Measurements from ENCODE around the gene SNX18. TPM values are rescaled to one million over a fixed set of nuclear protein-coding genes. Genes with fewer than 3 reads are reported as not detected.

The SNX18 gene
- total RNA-seq, 4 donors from 2014 or later: 26.3 to 36.3 (median 30.6) TPM

DNA sequence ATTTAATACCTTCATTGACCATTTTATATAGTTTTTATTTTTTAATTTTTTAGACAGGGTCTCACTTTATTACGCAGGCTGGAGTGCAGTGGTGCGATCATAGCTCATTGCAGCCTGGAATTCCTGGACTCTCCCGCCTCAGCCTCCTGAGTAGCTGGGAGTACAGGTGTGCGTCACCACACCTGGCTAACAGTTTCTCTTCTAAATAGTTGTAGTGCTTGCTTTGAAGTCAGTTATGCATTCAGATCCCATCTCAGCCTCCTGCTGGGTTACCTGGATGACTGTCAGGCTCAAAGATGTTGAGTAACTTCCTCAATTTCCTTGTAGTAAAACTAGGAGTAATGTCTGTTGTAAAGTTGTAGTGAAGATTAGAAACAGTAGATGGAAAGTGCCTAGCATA lies 21.4 kb downstream of the SNX18 start:
- intact Hi-C loops (cut with DNase I): no loop called here
- Histone ChIP-seq H3K36me3 (no peaks in the 10 kb centered on the region), H3K27me3 (no peaks in the 10 kb centered on the region), H3K4me1 (peaks cover 10 to 23% (median 17%) of the 10 kb centered on the region in 3 donors), H3K9me3 (no peaks in the 10 kb centered on the region), H3K4me3 (no peak overlapping the region), H3K27ac (no peak overlapping the region)
- WGBS, 2 donors: 91 to 98% methylated on average over 4 of the region's 4 CpGs
- TF ChIP-seq CTCF (IDR thresholded peaks at IDR 0.05) (no peak), POLR2A (IDR thresholded peaks at IDR 0.05) (no peak)
- no peak for DNase-seq

GRCh38 chr5:54540286-54540685 lies 22.7 kb downstream of the SNX18 start:
- 97 to 98% methylated on average over 3 of the region's 3 CpGs for WGBS, 2 donors

GRCh38 chr5:54541823-54542783 lies 24.5 kb downstream of the SNX18 start:
- WGBS, 2 donors: 87 to 92% methylated on average over 12 of the region's 12 CpGs
- intact Hi-C loops (cut with DNase I): no loop called here
- TF ChIP-seq POLR2A (IDR thresholded peaks at IDR 0.05) (no peak), CTCF (IDR thresholded peaks at IDR 0.05) (no peak)
- no peaks in the 10 kb centered on the region for H3K9me3 ChIP-seq
- H3K36me3 ChIP-seq: no peaks in the 10 kb centered on the region
- H3K4me3 ChIP-seq: no peak overlapping the region
- H3K4me1 ChIP-seq: peaks cover 6 to 16% (median 8%) of the 10 kb centered on the region in 3 donors
- H3K27me3 ChIP-seq: no peaks in the 10 kb centered on the region
- DNase-seq: no peak
- H3K27ac ChIP-seq: no peak overlapping the region

More at GRCh38 chr5:54540286-54540685, 22.7 kb downstream of the SNX18 start:
- no peak for TF ChIP-seq CTCF (IDR thresholded peaks at IDR 0.05)
- TF ChIP-seq POLR2A (IDR thresholded peaks at IDR 0.05): no peak
- intact Hi-C loops (cut with DNase I): no loop called here
- Histone ChIP-seq H3K27me3 (no peaks in the 10 kb centered on the region), H3K9me3 (no peaks in the 10 kb centered on the region), H3K4me3 (no peak overlapping the region), H3K36me3 (no peaks in the 10 kb centered on the region), H3K4me1 (peaks cover 6 to 17% (median 8%) of the 10 kb centered on the region in 3 donors), H3K27ac (no peak overlapping the region)
- no peak for DNase-seq

DNA sequence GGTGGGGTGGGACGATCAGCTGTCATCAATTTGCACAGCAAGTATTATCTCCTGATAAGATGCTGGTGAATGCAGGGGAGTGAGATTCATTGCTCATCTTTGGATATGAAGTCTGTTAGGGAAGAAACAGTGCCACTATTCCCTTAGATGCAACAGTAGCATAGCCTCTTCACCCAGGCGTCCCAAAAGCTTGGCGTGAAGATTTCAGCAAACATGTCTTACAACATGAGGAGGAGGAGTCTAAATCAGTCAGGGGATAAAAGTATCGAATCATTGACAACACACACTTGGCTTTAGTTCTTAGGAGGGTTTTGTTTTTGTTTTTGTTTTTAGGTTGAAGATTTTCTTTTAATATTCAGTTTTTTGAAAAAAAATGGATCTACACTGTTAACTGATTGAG lies 26.5 kb downstream of the SNX18 start:
- Histone ChIP-seq H3K36me3 (no peaks in the 10 kb centered on the region), H3K27me3 (no peaks in the 10 kb centered on the region), H3K9me3 (no peaks in the 10 kb centered on the region), H3K27ac (no peak overlapping the region), H3K4me3 (no peak overlapping the region), H3K4me1 (peaks cover 0 to 30% (median 8%) of the 10 kb centered on the region in 3 donors)
- intact Hi-C loops (cut with DNase I): no loop called here
- TF ChIP-seq CTCF (IDR thresholded peaks at IDR 0.05) (no peak), POLR2A (IDR thresholded peaks at IDR 0.05) (no peak)
- WGBS, 2 donors: 74 to 83% methylated on average over 4 of the region's 4 CpGs
- DNase-seq: no peak

GRCh38 chr5:54545796-54546195 lies 28.2 kb downstream of the SNX18 start:
- no peaks in the 10 kb centered on the region for H3K36me3 ChIP-seq
- peak overlapping the region in 1 of 4 donors; percentile 26 for H3K27ac ChIP-seq
- H3K9me3 ChIP-seq: no peaks in the 10 kb centered on the region
- TF ChIP-seq POLR2A (IDR thresholded peaks at IDR 0.05) (no peak), CTCF (IDR thresholded peaks at IDR 0.05) (no peak)
- DNase-seq: no peak
- 71 to 80% methylated on average over 6 of the region's 6 CpGs for WGBS, 2 donors
- H3K27me3 ChIP-seq: no peaks in the 10 kb centered on the region
- intact Hi-C loops (cut with DNase I): no loop called here
- no peak overlapping the region for H3K4me3 ChIP-seq
- peaks cover 0 to 30% (median 8%) of the 10 kb centered on the region in 3 donors for H3K4me1 ChIP-seq

All from esophagus squamous epithelium (tissue), 5 donors.